Breast epithelium (tissue), 4 donors: ENCODE results near the gene LRRC8A. TPM values are rescaled to one million over a fixed set of nuclear protein-coding genes. Genes with fewer than 3 reads are reported as not detected.

Source experiments
- DNase-seq, 2 donors: peaks; one replicate each; pipeline ENCODE4 v3.0.0-alpha.2; 2019; ENCODE audit warnings: low spot score in 2 of 2
- H3K27ac ChIP-seq, 2 donors: fragments of 200-600 bp; sonication (generic) in 1 of 2; one replicate each; pipeline ENCODE4 v1.5.1; 2016 to 2019; ENCODE audit warnings: mild to moderate bottlenecking in 1 of 2
- H3K27me3 ChIP-seq, 2 donors: fragments of 200-600 bp; sonication (generic) in 1 of 2; one replicate each; pipeline versions ENCODE4 v1.5.1 to v1.6.0; 2017 to 2019; ENCODE audit warnings: control low read depth in 1 of 2, mild to moderate bottlenecking in 1 of 2
- H3K36me3 ChIP-seq: fragments of 200-600 bp; one replicate; pipeline ENCODE4 v1.5.1; 2019
- H3K4me1 ChIP-seq, 2 donors: fragments of 200-600 bp; sonication (generic); one replicate each; pipeline ENCODE4 v1.5.1; 2016 to 2019; ENCODE audit warnings: control low read depth in 1 of 2
- H3K4me3 ChIP-seq, 3 donors: fragments of 200-600 bp; sonication (generic); 1 replicate in 2 of 3; 2 replicates in 1 of 3; pipeline ENCODE4 v1.5.1; 2016 to 2019; ENCODE audit warnings: mild to moderate bottlenecking in 3 of 3, moderate library complexity in 2 of 3
- H3K9me3 ChIP-seq, 2 donors: fragments of 200-600 bp; sonication (generic) in 1 of 2; one replicate each; pipeline ENCODE4 v1.5.1; 2016 to 2019; ENCODE audit warnings: control low read depth in 1 of 2
- POLR2A ChIP-seq: fragments of 450-650 bp; IDR thresholded peaks from one replicate; pipeline ENCODE4 v1.6.1; 2016; ENCODE audit warnings: antibody characterized with exemption, mild to moderate bottlenecking, moderate library complexity
- POLR2AphosphoS5 ChIP-seq, 3 donors: sonication (generic); formaldehyde crosslinking; IDR thresholded peaks; one replicate each; pipeline ENCODE4 v1.6.1; 2017; ENCODE audit warnings: antibody characterized with exemption in 3 of 3
- intact Hi-C: fragments of 100-400 bp; cut with DNase I; formaldehyde crosslinking; loops from one replicate; pipeline ENCODE4 v1.15.1; 2023; ENCODE audit warnings: low total_unique reads
- total RNA-seq, 3 donors: library from RNA; depleted of rRNA; stranded (reverse); fragments of >200 nt; gene quantifications; one replicate each; pipeline ENCODE4 v1.1.0, GENCODE V29; 2016
- TF ChIP-seq, protein P1 (sequence below), 3 donors: fragments of 450-650 bp; IDR thresholded peaks; one replicate each; pipeline ENCODE4 v1.5.1; 2016 to 2017; ENCODE audit warnings: antibody characterized with exemption in 3 of 3, mild to moderate bottlenecking in 3 of 3, moderate library complexity in 3 of 3

Gene LRRC8A
- total RNA-seq, 3 donors from 2014 or later: 26.1 to 52.7 (median 40.6) TPM

DNA sequence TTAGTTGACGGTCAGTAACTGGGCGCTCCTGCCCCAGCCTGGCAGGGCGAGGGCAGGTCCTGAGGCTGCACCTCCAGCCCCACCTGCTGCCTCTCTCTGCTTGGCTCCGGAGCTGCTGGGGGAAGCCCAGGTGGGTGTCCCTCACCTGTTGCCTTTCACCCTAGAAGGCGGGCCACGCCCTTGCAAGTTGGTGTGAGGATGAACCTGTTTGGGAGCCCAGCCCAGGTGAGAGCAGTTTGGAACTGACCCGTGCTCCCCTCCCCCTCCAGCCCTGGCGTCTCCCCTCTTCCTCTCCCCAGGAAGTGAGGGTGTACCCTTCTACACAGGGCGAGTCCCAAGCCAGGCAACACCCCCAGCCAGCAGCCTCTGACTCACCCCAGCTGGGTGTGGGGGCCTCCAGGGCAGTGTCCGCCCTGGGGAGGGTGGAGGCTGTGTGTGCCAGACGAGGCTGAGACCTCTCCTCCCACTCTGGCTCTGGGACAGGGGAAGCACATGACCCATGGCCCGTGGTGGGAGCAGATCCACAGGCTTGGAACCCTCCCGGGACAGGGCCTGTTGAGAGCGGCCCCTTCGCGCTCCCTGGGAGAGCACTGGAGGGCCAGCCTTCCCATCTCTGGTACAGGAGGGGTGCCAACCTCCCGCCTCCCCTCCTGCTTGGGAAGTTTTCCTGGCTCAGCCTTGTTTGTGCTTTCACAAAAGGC lies 10.4 kb downstream of the LRRC8A start:
- peaks cover 14 to 52% of the 10 kb centered on the region in 2 donors for H3K4me1 ChIP-seq
- TF ChIP-seq POLR2A: peak; percentile 15
- TF ChIP-seq POLR2AphosphoS5 (IDR thresholded peaks at IDR 0.05): peak; percentile 83 to 91 (median 87)
- TF ChIP-seq, protein P1, sequence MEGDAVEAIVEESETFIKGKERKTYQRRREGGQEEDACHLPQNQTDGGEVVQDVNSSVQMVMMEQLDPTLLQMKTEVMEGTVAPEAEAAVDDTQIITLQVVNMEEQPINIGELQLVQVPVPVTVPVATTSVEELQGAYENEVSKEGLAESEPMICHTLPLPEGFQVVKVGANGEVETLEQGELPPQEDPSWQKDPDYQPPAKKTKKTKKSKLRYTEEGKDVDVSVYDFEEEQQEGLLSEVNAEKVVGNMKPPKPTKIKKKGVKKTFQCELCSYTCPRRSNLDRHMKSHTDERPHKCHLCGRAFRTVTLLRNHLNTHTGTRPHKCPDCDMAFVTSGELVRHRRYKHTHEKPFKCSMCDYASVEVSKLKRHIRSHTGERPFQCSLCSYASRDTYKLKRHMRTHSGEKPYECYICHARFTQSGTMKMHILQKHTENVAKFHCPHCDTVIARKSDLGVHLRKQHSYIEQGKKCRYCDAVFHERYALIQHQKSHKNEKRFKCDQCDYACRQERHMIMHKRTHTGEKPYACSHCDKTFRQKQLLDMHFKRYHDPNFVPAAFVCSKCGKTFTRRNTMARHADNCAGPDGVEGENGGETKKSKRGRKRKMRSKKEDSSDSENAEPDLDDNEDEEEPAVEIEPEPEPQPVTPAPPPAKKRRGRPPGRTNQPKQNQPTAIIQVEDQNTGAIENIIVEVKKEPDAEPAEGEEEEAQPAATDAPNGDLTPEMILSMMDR (IDR thresholded peaks at IDR 0.05): no peak
- no peaks in the 10 kb centered on the region for H3K27me3 ChIP-seq
- H3K36me3 ChIP-seq: no peaks in the 10 kb centered on the region
- peak overlapping the region; percentile 97 for H3K27ac ChIP-seq
- peak; percentile 92 to 95 for DNase-seq
- intact Hi-C loops: no loop called here
- no peaks in the 10 kb centered on the region for H3K9me3 ChIP-seq
- H3K4me3 ChIP-seq: peak overlapping the region; percentile 27 to 57 (median 34)

DNA sequence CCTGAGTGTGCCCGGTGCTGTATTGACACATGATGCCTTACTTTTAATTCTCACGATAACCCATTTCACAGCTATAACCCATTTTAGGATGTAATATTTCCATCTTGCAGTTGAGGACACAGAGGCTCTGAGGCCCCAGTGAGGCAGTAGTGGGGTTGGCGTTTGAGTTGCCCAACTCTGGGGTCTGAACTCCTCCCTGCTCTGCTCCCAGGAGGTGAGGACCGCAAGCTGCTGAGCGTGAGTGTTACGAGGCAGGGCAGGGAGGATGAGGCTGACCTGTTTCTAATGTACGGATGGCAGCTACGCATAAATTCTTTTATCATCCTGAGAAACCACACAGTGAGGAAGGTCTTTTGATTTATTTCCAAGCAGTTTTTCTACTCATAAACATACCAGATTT lies 11.4 kb downstream of the LRRC8A start:
- no peak for TF ChIP-seq POLR2AphosphoS5 (IDR thresholded peaks at IDR 0.05)
- TF ChIP-seq, protein P1 (IDR thresholded peaks at IDR 0.05): no peak
- TF ChIP-seq POLR2A: no peak
- intact Hi-C loops: no loop called here
- H3K27me3 ChIP-seq: no peaks in the 10 kb centered on the region
- H3K4me3 ChIP-seq: peak overlapping the region in 1 of 3 donors; percentile 57
- no peaks in the 10 kb centered on the region for H3K36me3 ChIP-seq
- no peak for DNase-seq
- no peaks in the 10 kb centered on the region for H3K9me3 ChIP-seq
- peak overlapping the region; percentile 97 for H3K27ac ChIP-seq
- peaks cover 14 to 48% of the 10 kb centered on the region in 2 donors for H3K4me1 ChIP-seq

DNA sequence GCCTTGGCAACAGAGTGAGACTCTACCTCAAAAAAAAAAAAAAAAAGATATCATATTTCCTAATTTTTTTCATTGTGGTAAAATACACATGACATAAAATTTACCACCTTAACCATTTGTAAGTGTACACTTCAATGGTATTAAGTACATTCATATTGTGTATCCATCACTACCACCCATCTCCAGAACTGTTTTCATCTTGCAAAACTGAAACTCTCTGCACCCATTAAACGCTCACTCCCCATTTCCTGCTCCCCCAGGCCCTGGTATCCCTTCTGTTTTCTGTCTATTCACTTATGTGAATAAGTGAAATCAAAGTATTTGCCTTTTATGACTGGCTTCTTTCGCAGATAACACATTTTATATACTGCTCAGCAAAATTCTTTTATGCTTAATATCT lies 12.8 kb downstream of the LRRC8A start:
- H3K4me3 ChIP-seq: no peak overlapping the region
- H3K27me3 ChIP-seq: no peaks in the 10 kb centered on the region
- H3K36me3 ChIP-seq: no peaks in the 10 kb centered on the region
- no peak for DNase-seq
- intact Hi-C loops: no loop called here
- H3K9me3 ChIP-seq: no peaks in the 10 kb centered on the region
- peaks cover 17 to 42% of the 10 kb centered on the region in 2 donors for H3K4me1 ChIP-seq
- peak overlapping the region in 1 of 2 donors; percentile 97 for H3K27ac ChIP-seq
- no peak for TF ChIP-seq POLR2AphosphoS5 (IDR thresholded peaks at IDR 0.05)
- TF ChIP-seq POLR2A: no peak
- TF ChIP-seq, protein P1 (IDR thresholded peaks at IDR 0.05): no peak

DNA sequence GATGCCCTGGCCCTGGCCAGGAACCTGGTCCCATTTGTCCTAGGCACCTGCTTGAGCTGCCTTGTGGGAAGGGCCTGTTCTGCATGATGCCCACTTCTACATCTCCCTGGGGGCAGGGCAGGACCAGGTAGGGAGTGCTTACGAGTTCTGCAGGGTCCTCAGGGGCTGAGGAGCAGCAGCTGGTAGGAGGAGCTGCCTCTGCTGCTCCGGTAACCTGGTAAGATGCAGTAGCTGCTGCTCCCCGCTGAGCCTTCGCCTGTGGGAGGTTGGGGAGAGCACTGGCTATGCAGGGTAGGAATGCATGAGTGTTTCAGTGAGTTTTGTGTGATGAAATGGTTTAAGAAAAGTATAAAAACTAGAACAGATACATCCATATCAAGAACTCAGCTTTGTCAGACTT lies 13.6 kb downstream of the LRRC8A start:
- H3K4me1 ChIP-seq: peaks cover 17 to 39% of the 10 kb centered on the region in 2 donors
- no peaks in the 10 kb centered on the region for H3K27me3 ChIP-seq
- no peak for DNase-seq
- H3K4me3 ChIP-seq: no peak overlapping the region
- H3K36me3 ChIP-seq: no peaks in the 10 kb centered on the region
- peak overlapping the region; percentile 31 to 39 for H3K27ac ChIP-seq
- H3K9me3 ChIP-seq: no peaks in the 10 kb centered on the region
- TF ChIP-seq POLR2A (no peak), POLR2AphosphoS5 (IDR thresholded peaks at IDR 0.05) (no peak)
- TF ChIP-seq, protein P1 (IDR thresholded peaks at IDR 0.05): no peak
- intact Hi-C loops: no loop called here

DNA sequence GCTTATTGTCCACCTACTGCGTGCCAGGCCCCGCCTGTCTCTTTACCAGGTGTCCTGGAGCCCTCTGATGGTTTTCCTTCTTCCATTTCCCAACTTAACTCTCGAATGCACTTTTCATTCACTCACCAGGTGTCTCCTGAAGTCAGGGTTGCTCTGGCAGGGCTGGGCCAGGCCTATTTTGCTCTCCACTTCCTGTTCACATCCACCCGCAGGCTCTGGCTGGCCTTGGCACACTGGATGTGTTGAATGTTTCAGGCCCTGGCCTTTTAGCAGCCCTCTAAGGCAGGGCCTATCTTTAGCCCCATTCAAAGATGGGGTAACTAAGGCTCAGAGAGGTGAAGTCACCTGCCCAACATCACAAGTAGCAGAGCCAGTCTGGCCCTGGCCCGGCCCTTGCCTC lies 16.4 kb downstream of the LRRC8A start:
- peak in 1 of 2 donors; percentile 54 for DNase-seq
- Histone ChIP-seq H3K36me3 (no peaks in the 10 kb centered on the region), H3K27me3 (no peaks in the 10 kb centered on the region), H3K4me3 (no peak overlapping the region), H3K9me3 (no peaks in the 10 kb centered on the region), H3K27ac (peak overlapping the region; percentile 82 to 85), H3K4me1 (peaks cover 3 to 24% of the 10 kb centered on the region in 2 donors)
- no peak for TF ChIP-seq POLR2A
- TF ChIP-seq POLR2AphosphoS5 (IDR thresholded peaks at IDR 0.05): no peak
- TF ChIP-seq, protein P1 (IDR thresholded peaks at IDR 0.05): no peak
- intact Hi-C loops: no loop called here
